ENCODE measurements around the gene TMTC3. TPM values are rescaled to one million over a fixed set of nuclear protein-coding genes. Genes with fewer than 3 reads are reported as not detected.
A peak's percentile ranks its signal among the peaks of the same experiment; 100 is the strongest.

TMTC3 gene
- total and polyA plus RNA-seq, 3 donors from 2014 or later = 5.7 to 16.1 (median 12.7) TPM

DNA sequence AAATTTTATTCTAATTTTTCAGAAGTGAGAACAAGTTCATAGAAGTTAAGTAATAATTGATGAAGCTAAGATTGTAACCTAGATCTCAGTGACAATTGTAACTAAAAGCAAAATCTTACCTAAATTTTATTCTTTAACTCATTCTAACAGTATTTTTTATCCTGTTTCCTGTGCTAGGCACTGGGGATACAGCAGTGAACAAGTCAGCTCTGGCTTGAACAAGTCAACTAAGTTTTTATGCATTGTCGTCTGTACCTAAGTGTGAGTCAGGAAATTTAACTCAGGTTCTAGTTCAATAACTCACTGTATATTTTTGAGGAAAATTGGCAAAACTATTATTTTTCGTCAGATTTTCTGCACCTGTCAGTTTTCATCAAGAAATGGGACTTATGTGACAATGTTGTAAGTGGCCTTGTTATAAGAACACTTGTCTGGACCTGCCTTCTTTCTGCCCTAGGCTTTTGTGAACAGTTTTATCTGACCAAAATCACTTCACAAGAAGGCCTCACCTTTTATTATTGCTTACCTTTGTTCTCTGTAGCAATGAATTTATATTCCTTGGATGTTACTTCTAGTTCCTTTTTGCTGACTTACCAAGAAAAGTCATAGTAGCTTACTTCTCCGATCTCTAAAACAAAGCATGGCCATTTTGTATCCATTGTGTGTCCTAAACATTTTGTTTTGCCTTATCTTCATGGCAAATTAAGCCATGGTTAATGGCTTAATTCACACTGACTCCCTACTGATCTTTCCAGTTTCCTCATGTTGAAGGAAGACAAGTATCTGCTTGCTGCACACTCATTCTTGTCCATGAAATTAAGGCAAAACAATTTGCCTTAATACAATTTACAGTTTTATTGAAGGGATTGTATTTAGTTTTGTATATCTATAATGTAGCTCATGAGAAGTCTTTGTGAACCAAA lies 2.7 kb downstream of the TMTC3 start:
- Histone ChIP-seq H3K36me3 (ENCODE audit: low read depth, missing control alignments) (no peaks in the 10 kb centered on the region), H3K4me1 (no peaks in the 10 kb centered on the region), H3K9me3 (no peaks in the 10 kb centered on the region), H3K27me3 (no peaks in the 10 kb centered on the region), H3K4me3 (no peak overlapping the region), H3K27ac (no peak overlapping the region)
- WGBS, 2 donors = 78 to 83% methylated on average over 3 of the region's 3 CpGs
- no peak for DNase-seq
- intact Hi-C loops (cut with DNase I; ENCODE audit: low total_unique reads) = no loop called here
- no peak for TF ChIP-seq POLR2A (IDR thresholded peaks at IDR 0.05)
- TF ChIP-seq, protein P1, sequence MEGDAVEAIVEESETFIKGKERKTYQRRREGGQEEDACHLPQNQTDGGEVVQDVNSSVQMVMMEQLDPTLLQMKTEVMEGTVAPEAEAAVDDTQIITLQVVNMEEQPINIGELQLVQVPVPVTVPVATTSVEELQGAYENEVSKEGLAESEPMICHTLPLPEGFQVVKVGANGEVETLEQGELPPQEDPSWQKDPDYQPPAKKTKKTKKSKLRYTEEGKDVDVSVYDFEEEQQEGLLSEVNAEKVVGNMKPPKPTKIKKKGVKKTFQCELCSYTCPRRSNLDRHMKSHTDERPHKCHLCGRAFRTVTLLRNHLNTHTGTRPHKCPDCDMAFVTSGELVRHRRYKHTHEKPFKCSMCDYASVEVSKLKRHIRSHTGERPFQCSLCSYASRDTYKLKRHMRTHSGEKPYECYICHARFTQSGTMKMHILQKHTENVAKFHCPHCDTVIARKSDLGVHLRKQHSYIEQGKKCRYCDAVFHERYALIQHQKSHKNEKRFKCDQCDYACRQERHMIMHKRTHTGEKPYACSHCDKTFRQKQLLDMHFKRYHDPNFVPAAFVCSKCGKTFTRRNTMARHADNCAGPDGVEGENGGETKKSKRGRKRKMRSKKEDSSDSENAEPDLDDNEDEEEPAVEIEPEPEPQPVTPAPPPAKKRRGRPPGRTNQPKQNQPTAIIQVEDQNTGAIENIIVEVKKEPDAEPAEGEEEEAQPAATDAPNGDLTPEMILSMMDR (IDR thresholded peaks at IDR 0.05) = no peak

DNA sequence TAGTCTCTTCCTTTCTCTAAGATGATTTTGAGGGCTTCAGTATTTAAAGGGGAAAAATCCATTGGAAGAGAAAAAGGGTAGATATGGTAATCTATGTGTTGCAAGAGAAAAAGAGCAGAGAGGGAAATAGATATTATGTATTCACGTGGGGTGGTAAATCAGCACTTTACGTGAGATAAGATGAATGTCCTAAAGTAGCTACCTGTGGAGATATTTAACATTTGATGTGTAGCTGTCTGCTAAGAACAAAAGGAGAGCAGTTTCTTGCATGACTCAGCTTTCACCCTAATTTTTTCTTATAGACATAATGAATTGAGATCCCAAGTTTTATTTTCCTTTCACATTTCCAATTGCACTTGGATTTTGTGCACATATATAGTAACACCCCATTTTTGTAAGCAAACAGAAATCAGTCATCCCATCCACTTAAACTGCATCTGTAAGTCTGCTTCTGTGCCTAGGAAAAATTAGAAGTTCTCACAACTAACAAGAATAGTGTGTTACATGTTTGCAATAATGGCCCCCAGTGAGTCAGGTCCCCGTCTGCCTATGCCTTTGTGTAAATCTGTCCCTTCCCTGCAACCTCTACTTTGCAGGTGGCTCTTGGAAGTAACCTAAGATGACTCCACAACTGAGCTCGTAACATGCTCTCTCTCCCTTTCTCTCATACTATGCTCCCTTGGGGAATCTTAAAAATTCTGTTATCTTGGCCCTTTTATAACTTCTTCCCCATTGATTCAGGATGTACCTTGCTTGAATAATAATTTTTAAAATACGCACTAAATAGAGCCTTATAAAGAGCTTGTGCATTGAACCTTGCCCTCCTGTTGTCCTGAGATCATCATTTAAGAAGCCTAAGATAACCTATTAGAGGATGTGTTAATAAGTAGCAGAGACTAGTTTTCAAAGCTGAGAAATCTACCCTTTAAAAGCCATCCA lies 3.7 kb downstream of the TMTC3 start:
- no peak overlapping the region for H3K27ac ChIP-seq
- H3K27me3 ChIP-seq = no peaks in the 10 kb centered on the region
- no peaks in the 10 kb centered on the region for H3K4me1 ChIP-seq
- no peaks in the 10 kb centered on the region for H3K36me3 ChIP-seq (ENCODE audit: low read depth, missing control alignments)
- WGBS, 2 donors = 71% methylated on average over 5 of the region's 5 CpGs
- TF ChIP-seq, protein P1 (IDR thresholded peaks at IDR 0.05) = no peak
- TF ChIP-seq POLR2A (IDR thresholded peaks at IDR 0.05) = no peak
- H3K9me3 ChIP-seq = no peaks in the 10 kb centered on the region
- intact Hi-C loops (cut with DNase I; ENCODE audit: low total_unique reads) = no loop called here
- DNase-seq = no peak
- H3K4me3 ChIP-seq = no peak overlapping the region

DNA sequence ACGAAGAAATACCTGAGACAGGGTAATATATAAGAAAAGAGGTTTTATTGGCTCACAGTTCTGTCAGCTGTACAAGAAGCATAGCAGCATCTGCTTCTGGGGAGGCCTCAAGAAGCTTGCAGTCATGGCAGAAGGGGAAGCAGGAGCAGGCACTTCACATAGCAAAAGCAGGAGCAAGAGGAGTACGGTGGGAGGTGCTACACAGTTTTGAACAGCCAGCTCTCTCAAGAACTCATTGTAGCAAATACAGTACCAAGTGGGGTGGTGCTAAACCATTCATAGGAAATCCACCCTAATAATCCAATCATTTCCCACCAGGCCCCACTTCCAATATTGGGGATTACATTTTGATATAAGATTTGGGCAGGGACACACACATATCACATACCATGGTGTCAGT lies 8.0 kb downstream of the TMTC3 start:
- no peak for TF ChIP-seq POLR2A (IDR thresholded peaks at IDR 0.05)
- TF ChIP-seq, protein P1 (IDR thresholded peaks at IDR 0.05) = no peak
- H3K36me3 ChIP-seq (ENCODE audit: low read depth, missing control alignments) = no peaks in the 10 kb centered on the region
- H3K9me3 ChIP-seq = no peaks in the 10 kb centered on the region
- intact Hi-C loops (cut with DNase I; ENCODE audit: low total_unique reads) = no loop called here
- no peak for DNase-seq
- no peak overlapping the region for H3K4me3 ChIP-seq
- H3K27ac ChIP-seq = no peak overlapping the region
- H3K4me1 ChIP-seq = no peaks in the 10 kb centered on the region
- 88 to 97% methylated on average over 2 of the region's 2 CpGs for WGBS, 2 donors
- no peaks in the 10 kb centered on the region for H3K27me3 ChIP-seq

DNA sequence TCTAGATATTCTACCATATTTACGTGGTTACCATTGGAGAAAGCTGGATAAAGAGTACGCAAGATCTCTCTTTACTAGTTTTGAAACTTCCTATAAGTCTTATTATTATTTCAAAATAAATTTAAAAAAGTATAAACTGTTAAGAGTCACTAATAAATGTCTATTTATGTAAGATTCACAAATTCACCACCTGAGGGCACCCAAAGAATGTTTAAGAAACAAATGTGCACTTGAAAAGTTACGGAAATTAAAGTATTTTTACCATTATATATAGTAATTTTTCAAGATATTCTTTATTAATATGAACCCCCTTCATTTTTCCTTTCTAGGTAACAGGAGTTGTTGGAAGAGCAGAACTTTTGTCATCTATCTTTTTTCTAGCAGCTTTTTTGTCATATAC lies 11.9 kb downstream of the TMTC3 start:
- Histone ChIP-seq H3K9me3 (no peaks in the 10 kb centered on the region), H3K36me3 (ENCODE audit: low read depth, missing control alignments) (no peaks in the 10 kb centered on the region), H3K27ac (no peak overlapping the region), H3K4me1 (no peaks in the 10 kb centered on the region), H3K27me3 (no peaks in the 10 kb centered on the region), H3K4me3 (no peak overlapping the region)
- WGBS, 2 donors = 78 to 82% methylated on average over 3 of the region's 3 CpGs
- intact Hi-C loops (cut with DNase I; ENCODE audit: low total_unique reads) = no loop called here
- TF ChIP-seq POLR2A (IDR thresholded peaks at IDR 0.05) = no peak
- TF ChIP-seq, protein P1 (IDR thresholded peaks at IDR 0.05) = peak in 1 of 3 experiments; percentile 24
- DNase-seq = no peak

Measured in testis (tissue), 3 donors.